Measurements from ENCODE around the gene FOLR1.
A peak's percentile ranks its signal among the peaks of the same experiment; 100 is the strongest.

FOLR1 gene

DNA sequence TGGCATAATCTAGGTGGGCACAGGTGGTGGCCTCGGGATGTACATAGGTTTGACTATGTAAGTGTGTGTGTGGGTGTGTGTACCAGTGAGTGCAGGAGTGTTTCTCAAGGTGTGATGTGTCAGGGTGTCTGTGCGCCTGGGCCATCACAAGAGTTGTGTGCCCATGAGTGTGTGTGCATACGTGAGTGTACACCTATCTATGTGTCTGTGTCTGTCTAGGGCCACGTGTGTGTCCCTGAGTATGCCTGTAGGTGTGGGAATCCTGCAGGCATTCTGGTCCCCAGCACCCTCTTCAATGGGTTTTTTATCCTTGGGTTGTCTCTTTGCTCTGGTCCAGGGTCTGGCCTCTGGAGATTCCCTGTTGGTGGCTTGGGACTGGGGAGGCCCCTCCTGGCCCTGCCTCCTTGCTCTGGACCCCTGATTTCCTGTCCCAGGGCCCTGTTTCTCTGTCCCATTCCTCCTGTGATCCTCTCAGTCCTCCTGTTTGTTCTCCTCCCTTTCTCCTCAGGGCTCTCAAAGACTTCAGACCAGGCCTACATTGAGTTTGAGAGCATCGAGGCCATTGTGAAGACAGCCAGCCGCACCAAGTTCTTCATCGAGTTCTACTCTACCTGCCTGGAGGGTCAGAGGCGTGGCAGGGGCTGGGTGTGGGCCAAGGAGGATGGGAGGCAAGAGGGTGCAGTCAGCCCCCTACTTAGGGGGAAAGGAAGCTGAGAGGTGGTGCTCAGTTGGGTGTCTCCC lies 42.0 kb downstream of the FOLR1 start:
- DNase-seq (ENCODE audit: low read depth), result no peak
- no peak for TF ChIP-seq MYC (IDR thresholded peaks at IDR 0.05; ENCODE audit: low read depth, low read length)
- TF ChIP-seq POLR2A (IDR thresholded peaks at IDR 0.05; ENCODE audit: extremely low read depth, insufficient read length), result no peak
- TF ChIP-seq, protein P1, sequence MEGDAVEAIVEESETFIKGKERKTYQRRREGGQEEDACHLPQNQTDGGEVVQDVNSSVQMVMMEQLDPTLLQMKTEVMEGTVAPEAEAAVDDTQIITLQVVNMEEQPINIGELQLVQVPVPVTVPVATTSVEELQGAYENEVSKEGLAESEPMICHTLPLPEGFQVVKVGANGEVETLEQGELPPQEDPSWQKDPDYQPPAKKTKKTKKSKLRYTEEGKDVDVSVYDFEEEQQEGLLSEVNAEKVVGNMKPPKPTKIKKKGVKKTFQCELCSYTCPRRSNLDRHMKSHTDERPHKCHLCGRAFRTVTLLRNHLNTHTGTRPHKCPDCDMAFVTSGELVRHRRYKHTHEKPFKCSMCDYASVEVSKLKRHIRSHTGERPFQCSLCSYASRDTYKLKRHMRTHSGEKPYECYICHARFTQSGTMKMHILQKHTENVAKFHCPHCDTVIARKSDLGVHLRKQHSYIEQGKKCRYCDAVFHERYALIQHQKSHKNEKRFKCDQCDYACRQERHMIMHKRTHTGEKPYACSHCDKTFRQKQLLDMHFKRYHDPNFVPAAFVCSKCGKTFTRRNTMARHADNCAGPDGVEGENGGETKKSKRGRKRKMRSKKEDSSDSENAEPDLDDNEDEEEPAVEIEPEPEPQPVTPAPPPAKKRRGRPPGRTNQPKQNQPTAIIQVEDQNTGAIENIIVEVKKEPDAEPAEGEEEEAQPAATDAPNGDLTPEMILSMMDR (IDR thresholded peaks at IDR 0.05; ENCODE audit: low read depth, low read length), result no peak
- no peak overlapping the region for H3K4me3 ChIP-seq (ENCODE audit: low read depth, low read length)

GRCh38 chr11:72234514-72234830 lies 42.5 kb downstream of the FOLR1 start:
- TF ChIP-seq, protein P2, sequence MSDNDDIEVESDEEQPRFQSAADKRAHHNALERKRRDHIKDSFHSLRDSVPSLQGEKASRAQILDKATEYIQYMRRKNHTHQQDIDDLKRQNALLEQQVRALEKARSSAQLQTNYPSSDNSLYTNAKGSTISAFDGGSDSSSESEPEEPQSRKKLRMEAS (IDR thresholded peaks at IDR 0.05; ENCODE audit: low read depth, low read length), result no peak
- TF ChIP-seq, protein P1 (IDR thresholded peaks at IDR 0.05; ENCODE audit: low read depth, low read length), result no peak
- TF ChIP-seq MYC (IDR thresholded peaks at IDR 0.05; ENCODE audit: low read depth, low read length) (no peak), POLR2A (IDR thresholded peaks at IDR 0.05; ENCODE audit: extremely low read depth, insufficient read length) (no peak)
- H3K4me3 ChIP-seq (ENCODE audit: low read depth, low read length), result no peak overlapping the region
- peak; percentile 45 for DNase-seq (ENCODE audit: low read depth)

DNA sequence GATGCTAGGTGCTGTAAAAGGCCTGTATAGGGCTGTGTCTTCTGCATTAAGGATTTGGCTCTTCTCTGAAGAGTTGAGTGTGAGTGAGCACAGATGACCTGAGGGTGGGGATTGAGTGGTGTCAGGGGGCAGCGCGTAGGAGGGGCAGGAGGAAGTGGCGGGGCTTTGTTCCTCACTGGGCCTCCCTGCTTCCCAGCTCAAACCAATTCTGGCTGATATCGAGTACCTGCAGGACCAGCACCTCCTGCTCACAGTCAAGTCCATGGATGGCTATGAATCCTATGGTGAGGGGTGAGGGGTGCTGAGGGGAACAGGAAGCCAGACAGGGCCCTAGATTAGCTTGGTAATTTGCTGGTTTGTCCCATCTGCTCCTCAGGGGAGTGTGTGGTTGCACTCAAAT lies 43.0 kb downstream of the FOLR1 start:
- H3K4me3 ChIP-seq (ENCODE audit: low read depth, low read length), result no peak overlapping the region
- no peak for TF ChIP-seq MYC (IDR thresholded peaks at IDR 0.05; ENCODE audit: low read depth, low read length)
- TF ChIP-seq, protein P1 (IDR thresholded peaks at IDR 0.05; ENCODE audit: low read depth, low read length), result no peak
- TF ChIP-seq, protein P2 (IDR thresholded peaks at IDR 0.05; ENCODE audit: low read depth, low read length), result no peak
- no peak for TF ChIP-seq POLR2A (IDR thresholded peaks at IDR 0.05; ENCODE audit: extremely low read depth, insufficient read length)
- DNase-seq (ENCODE audit: low read depth), result no peak

- DNase-seq (ENCODE audit: low read depth), result no peak
- H3K4me3 ChIP-seq (ENCODE audit: low read depth, low read length), result no peak overlapping the region
- TF ChIP-seq, protein P2 (IDR thresholded peaks at IDR 0.05; ENCODE audit: low read depth, low read length), result no peak
- TF ChIP-seq POLR2A (IDR thresholded peaks at IDR 0.05; ENCODE audit: extremely low read depth, insufficient read length), result no peak
- TF ChIP-seq MYC (IDR thresholded peaks at IDR 0.05; ENCODE audit: low read depth, low read length), result no peak
- TF ChIP-seq, protein P1 (IDR thresholded peaks at IDR 0.05; ENCODE audit: low read depth, low read length), result no peak
These were observed 43.6 kb downstream of the FOLR1 start for GRCh38 chr11:72235351-72236057.

DNA sequence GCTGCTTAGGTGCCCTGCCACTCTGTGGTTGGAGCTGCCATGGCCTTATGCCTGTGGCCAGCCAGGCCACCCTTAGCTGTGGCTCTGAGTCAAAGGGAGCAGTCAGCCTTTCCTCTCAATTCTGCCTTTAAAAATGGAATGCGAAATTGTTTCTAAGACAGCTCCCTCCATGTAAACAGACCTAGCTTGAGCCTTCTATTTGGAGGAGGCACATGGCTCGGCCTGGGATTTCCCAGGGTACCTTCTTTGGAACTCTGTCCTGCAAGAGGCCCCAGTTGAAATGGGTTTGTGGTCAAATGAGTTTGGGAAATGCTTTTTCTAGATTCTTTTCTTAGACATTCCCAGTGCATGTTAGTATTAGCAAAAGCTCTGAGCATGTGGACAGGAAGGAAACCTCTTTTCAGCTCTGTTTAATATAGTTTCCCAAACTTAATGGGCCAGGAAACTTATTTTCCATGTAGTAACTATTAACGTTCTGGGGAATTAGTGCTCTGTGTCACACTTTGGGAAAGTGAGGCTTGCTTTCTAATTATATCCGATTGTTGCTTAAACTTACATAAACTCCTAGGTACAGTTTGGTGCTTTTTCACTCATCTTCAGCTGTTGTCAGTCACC lies 44.2 kb downstream of the FOLR1 start:
- no peak for TF ChIP-seq POLR2A (IDR thresholded peaks at IDR 0.05; ENCODE audit: extremely low read depth, insufficient read length)
- TF ChIP-seq MYC (IDR thresholded peaks at IDR 0.05; ENCODE audit: low read depth, low read length), result no peak
- TF ChIP-seq, protein P2 (IDR thresholded peaks at IDR 0.05; ENCODE audit: low read depth, low read length), result no peak
- TF ChIP-seq, protein P1 (IDR thresholded peaks at IDR 0.05; ENCODE audit: low read depth, low read length), result no peak
- H3K4me3 ChIP-seq (ENCODE audit: low read depth, low read length), result no peak overlapping the region
- no peak for DNase-seq (ENCODE audit: low read depth)

Measured in NB4 (cell line).